CD4-positive, alpha-beta T cell treated with Interleukin-6 at 100 ng/mL for 8 hours (primary cell): Measurements from ENCODE around the gene MERTK.

Experiments used
- DNase-seq: peaks from one replicate; pipeline ENCODE4 v3.0.0-alpha.2; 2020; ENCODE audit warnings: mixed read lengths, low spot score

MERTK gene

DNA sequence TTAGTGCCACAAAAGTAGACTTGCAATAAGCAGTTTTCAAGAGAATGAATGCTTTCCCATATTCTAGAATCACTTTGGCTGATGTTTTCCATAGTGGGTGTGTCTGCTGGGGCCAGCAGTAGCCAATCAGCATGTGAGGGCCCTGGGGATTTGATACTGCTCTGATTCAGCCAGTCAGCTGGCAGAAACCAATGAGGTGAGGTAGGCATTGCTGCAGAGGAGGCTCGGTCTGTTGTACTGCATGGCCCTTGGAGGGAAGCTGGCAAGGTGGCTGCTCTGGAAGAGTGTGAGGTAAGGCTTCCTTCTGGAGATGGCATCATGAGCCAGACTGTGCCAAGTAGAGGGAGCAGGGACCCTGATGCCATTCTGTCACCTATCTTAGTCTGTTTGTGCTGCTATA lies 179.4 kb downstream of the MERTK start:
- DNase-seq: no peak
